GM23338 (cell line): ENCODE measurements around the gene FGF3. TPM values are rescaled to one million over a fixed set of nuclear protein-coding genes. Genes with fewer than 3 reads are reported as not detected.

Source experiments
- ATAC-seq: fragments of 200-7000 bp; cut with Tn5 transposase; 3 replicates; pipeline ENCODE4 v1.9.1; 2020
- DNase-seq: peaks from one replicate; pipeline ENCODE4 v3.0.0-alpha.2; 2015; ENCODE audit warnings: low spot score
- H2AFZ ChIP-seq: fragments of 200-600 bp; sonication (generic); 2 replicates; pipeline ENCODE4 v1.8.0; 2016; ENCODE audit warnings: antibody characterized with exemption, mild to moderate bottlenecking, moderate library complexity
- H3F3A ChIP-seq: fragments of 200-600 bp; sonication (generic); replicated peaks from 2 replicates; pipeline ENCODE4 v1.8.0; 2017; ENCODE audit warnings: antibody characterized with exemption, mixed run types, low read depth
- H3K27ac ChIP-seq: fragments of 200-600 bp; sonication (generic); 2 replicates; pipeline ENCODE4 v1.6.1; 2016; ENCODE audit warnings: low read depth
- H3K27me3 ChIP-seq: fragments of 200-600 bp; sonication (generic); 2 replicates; pipeline ENCODE4 v1.8.0; 2016; ENCODE audit warnings: mild to moderate bottlenecking, mixed run types, moderate library complexity; ENCODE audit not compliant: insufficient read depth
- H3K36me3 ChIP-seq: fragments of 200-600 bp; sonication (generic); 2 replicates; pipeline ENCODE4 v1.8.0; 2016; ENCODE audit warnings: mild to moderate bottlenecking; ENCODE audit not compliant: insufficient read depth
- H3K4me1 ChIP-seq: fragments of 200-600 bp; sonication (generic); 2 replicates; pipeline ENCODE4 v1.8.0; 2016; ENCODE audit warnings: mild to moderate bottlenecking, moderate library complexity; ENCODE audit not compliant: insufficient read depth
- H3K4me2 ChIP-seq: fragments of 200-600 bp; sonication (generic); 2 replicates; pipeline ENCODE4 v1.7.1; 2017; ENCODE audit warnings: mixed run types
- H3K4me3 ChIP-seq: fragments of 200-600 bp; sonication (generic); 2 replicates; pipeline ENCODE4 v1.6.1; 2016; ENCODE audit warnings: mixed run types
- H3K79me2 ChIP-seq: fragments of 200-600 bp; sonication (generic); replicated peaks from 2 replicates; pipeline ENCODE4 v1.8.0; 2017; ENCODE audit warnings: mild to moderate bottlenecking; ENCODE audit not compliant: insufficient read depth
- H3K9me2 ChIP-seq: fragments of 200-600 bp; sonication (generic); 2 replicates; pipeline ENCODE4 v1.8.0; 2017; ENCODE audit not compliant: insufficient read depth
- H4K20me1 ChIP-seq: fragments of 200-600 bp; sonication (generic); replicated peaks from 2 replicates; pipeline ENCODE4 v1.8.0; 2017; ENCODE audit warnings: mild to moderate bottlenecking; ENCODE audit not compliant: insufficient read depth
- H3K27ac Mint-ChIP-seq: 2 replicates; pipeline ENCODE4 v1.8.0; 2020; ENCODE audit warnings: inconsistent platforms, mild to moderate bottlenecking, moderate library complexity, mixed read lengths
- H3K27me3 Mint-ChIP-seq: 3 replicates; pipeline ENCODE4 v1.8.0; 2022; ENCODE audit warnings: low read depth, mild to moderate bottlenecking, moderate library complexity, mixed read lengths, inconsistent platforms; ENCODE audit not compliant: insufficient read depth, poor library complexity
- H3K36me3 Mint-ChIP-seq: 3 replicates; pipeline ENCODE4 v1.8.0; 2021; ENCODE audit warnings: low read depth, mild to moderate bottlenecking, inconsistent platforms, moderate library complexity, mixed read lengths
- H3K4me1 Mint-ChIP-seq: 3 replicates; pipeline ENCODE4 v1.8.0; 2020; ENCODE audit warnings: mild to moderate bottlenecking, inconsistent platforms, mixed read lengths
- H3K4me3 Mint-ChIP-seq: 3 replicates; pipeline ENCODE4 v1.8.0; 2021; ENCODE audit warnings: moderate library complexity, mild to moderate bottlenecking, inconsistent platforms, mixed read lengths
- H3K9me3 Mint-ChIP-seq: 3 replicates; pipeline ENCODE4 v1.8.0; 2020; ENCODE audit warnings: moderate library complexity, mild to moderate bottlenecking, inconsistent platforms, mixed read lengths
- CREB1 ChIP-seq: fragments of 250-450 bp; sonication (Bioruptor Pico); IDR thresholded peaks from 2 replicates; pipeline ENCODE4 v1.5.0; 2020; ENCODE audit warnings: low read depth, mild to moderate bottlenecking, moderate library complexity
- CTCF ChIP-seq, 2 experiments: fragments of 200-600 bp in 1 of 2; sonication (generic) in 1 of 2; conservative IDR thresholded peaks; 2 replicates each; pipeline versions ENCODE4 v1.5.1 to v1.6.1; 2016 to 2017; ENCODE audit warnings: antibody characterized with exemption in 2 of 2, low read depth in 2 of 2, mild to moderate bottlenecking in 2 of 2, moderate library complexity in 1 of 2
- ETS1 ChIP-seq: IDR thresholded peaks from 2 replicates; pipeline ENCODE4 v1.6.1; 2016; ENCODE audit warnings: antibody characterized with exemption
- EZH2 ChIP-seq: fragments of 200-600 bp; sonication (generic); IDR thresholded peaks from one replicate; pipeline ENCODE4 v1.8.0; 2017; ENCODE audit warnings: antibody characterized with exemption, mild to moderate bottlenecking, low read depth; ENCODE audit not compliant: unreplicated experiment
- EZH2phosphoT487 ChIP-seq: fragments of 200-600 bp; sonication (generic); IDR thresholded peaks from one replicate; pipeline ENCODE4 v1.8.1; 2018; ENCODE audit warnings: antibody characterized with exemption; ENCODE audit not compliant: unreplicated experiment
- JUNB ChIP-seq: IDR thresholded peaks from one replicate; pipeline ENCODE4 v1.6.1; 2016; ENCODE audit warnings: antibody characterized with exemption; ENCODE audit not compliant: unreplicated experiment
- NANOG ChIP-seq: IDR thresholded peaks from 2 replicates; pipeline ENCODE4 v1.6.1; 2016; ENCODE audit warnings: antibody characterized with exemption, borderline replicate concordance
- STAT1 ChIP-seq: IDR thresholded peaks from one replicate; pipeline ENCODE4 v1.6.1; 2016; ENCODE audit warnings: antibody characterized with exemption; ENCODE audit not compliant: unreplicated experiment
- ZNF331 ChIP-seq: fragments of 250-450 bp; sonication (Bioruptor Pico); IDR thresholded peaks from 2 replicates; pipeline ENCODE4 v1.5.0; 2020; ENCODE audit warnings: low read depth, mild to moderate bottlenecking, moderate library complexity
- ZNF462 ChIP-seq: fragments of 250-450 bp; sonication (Bioruptor Pico); IDR thresholded peaks from 2 replicates; pipeline ENCODE4 v1.5.0; 2020; ENCODE audit warnings: mild to moderate bottlenecking, moderate library complexity
- polyA plus RNA-seq: library from polyadenylated mRNA; unstranded; fragments of >200 nt; fragmentation: Nextera tagmentation; extraction: Ambion mirVana; gene quantifications from 2 replicates; pipeline ENCODE4 v1.2.1, GENCODE V29; 2016
- total RNA-seq: library from RNA; depleted of rRNA; stranded (reverse); fragments of >200 nt; shearing (Covaris generic); gene quantifications from 2 replicates; pipeline ENCODE4 v1.2.3, GENCODE V29; 2014

Gene FGF3
- total and polyA plus RNA-seq, 2 experiments from 2014 or later: 1.2 TPM; not detected in 1

DNA sequence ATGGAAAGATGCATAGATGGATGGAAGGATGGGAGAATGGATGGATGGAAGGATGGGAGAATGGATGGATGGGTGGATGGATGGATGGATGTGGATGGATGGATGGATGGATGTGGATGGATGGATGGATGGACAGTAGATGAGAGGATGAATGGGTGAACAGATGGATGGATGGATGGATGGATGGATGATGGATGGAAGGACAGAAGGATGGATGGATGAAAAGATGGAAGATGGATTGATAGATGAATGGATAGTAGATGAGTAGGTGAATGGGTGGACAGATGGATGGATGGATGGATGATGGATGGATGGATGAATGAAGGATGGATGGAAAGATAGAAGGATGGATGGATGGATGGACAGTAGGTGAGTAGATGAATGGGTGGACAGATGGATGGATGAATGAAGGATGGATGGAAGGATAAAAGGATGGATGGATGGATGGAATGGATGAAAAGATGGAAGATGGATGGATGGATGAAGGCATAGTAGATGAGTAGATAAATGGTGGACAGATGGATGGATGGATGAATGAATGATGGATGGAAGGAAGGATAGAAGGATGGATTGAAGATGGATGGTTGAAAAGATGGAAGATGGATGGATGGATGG lies 15.5 kb downstream of the FGF3 start:
- Mint-ChIP-seq H3K4me1 (peaks cover 3% of the 10 kb centered on the region; the same call in 2 of the 3 replicates), H3K9me3 (peaks cover 11% of the 10 kb centered on the region; the same call in 2 of the 3 replicates), H3K4me3 (no peak overlapping the region), H3K27ac (no peak overlapping the region), H3K36me3 (no peaks in the 10 kb centered on the region), H3K27me3 (peaks cover 27% of the 10 kb centered on the region)
- no peak for TF ChIP-seq JUNB
- TF ChIP-seq CTCF (conservative IDR thresholded peaks at IDR 0.05; ENCODE audit: low read depth in 2 of 2): no peak
- TF ChIP-seq EZH2: no peak
- no peak for TF ChIP-seq ZNF331 (CRISPR knock-in tag)
- TF ChIP-seq EZH2phosphoT487: no peak
- TF ChIP-seq NANOG: no peak
- no peak for TF ChIP-seq ETS1
- no peak overlapping the region for H3K27ac ChIP-seq
- ATAC-seq (no peak), DNase-seq (no peak)
- H3K4me2 ChIP-seq: no peak overlapping the region
- no peaks in the 10 kb centered on the region; the same call in 1 of the 2 replicates for H3K9me2 ChIP-seq
- H3K27me3 ChIP-seq: no peaks in the 10 kb centered on the region
- H3F3A ChIP-seq: no peaks in the 10 kb centered on the region
- no peaks in the 10 kb centered on the region for H3K36me3 ChIP-seq
- H2AFZ ChIP-seq: no peak overlapping the region
- H3K79me2 ChIP-seq: no peaks in the 10 kb centered on the region
- no peaks in the 10 kb centered on the region for H3K4me1 ChIP-seq
- H3K4me3 ChIP-seq: no peak overlapping the region
- H4K20me1 ChIP-seq: no peaks in the 10 kb centered on the region

GRCh38 chr11:69803022-69803421 lies 16.2 kb downstream of the FGF3 start:
- Histone ChIP-seq H3K27me3 (no peaks in the 10 kb centered on the region), H3K36me3 (no peaks in the 10 kb centered on the region), H4K20me1 (no peaks in the 10 kb centered on the region), H3K4me3 (no peak overlapping the region), H3K27ac (no peak overlapping the region), H3K4me1 (no peaks in the 10 kb centered on the region), H3K79me2 (no peaks in the 10 kb centered on the region), H2AFZ (no peak overlapping the region), H3K9me2 (no peaks in the 10 kb centered on the region; the same call in 1 of the 2 replicates), H3F3A (no peaks in the 10 kb centered on the region), H3K4me2 (no peak overlapping the region)
- Mint-ChIP-seq H3K27ac (no peak overlapping the region), H3K4me1 (no peaks in the 10 kb centered on the region), H3K27me3 (peaks cover 25% of the 10 kb centered on the region), H3K4me3 (no peak overlapping the region), H3K9me3 (peaks cover 11% of the 10 kb centered on the region; the same call in 2 of the 3 replicates), H3K36me3 (no peaks in the 10 kb centered on the region)
- no peak for DNase-seq
- no peak for TF ChIP-seq ZNF462 (CRISPR knock-in tag)
- TF ChIP-seq EZH2: no peak
- TF ChIP-seq STAT1: no peak
- no peak for TF ChIP-seq JUNB
- TF ChIP-seq CREB1: no peak
- no peak for ATAC-seq
